Measurements from ENCODE around the gene SLC39A11. TPM values are rescaled to one million over a fixed set of nuclear protein-coding genes. Genes with fewer than 3 reads are reported as not detected.

The SLC39A11 gene
- total and polyA plus RNA-seq, 2 of the 13 experiments (the other 11 are each of a cell fraction or from before 2014, with no cell fraction given): 17.2 to 31.5 TPM

GRCh38 chr17:72797142-72797541 lies 295.3 kb downstream of the SLC39A11 start:
- H3K9ac ChIP-seq (ENCODE audit: insufficient read depth, low read depth, low read length): no peak overlapping the region
- in situ Hi-C loops (cut with HindIII; ENCODE audit: extremely low pct_ligation_motif_present, low pct_unique_long_range_greater_than_20kb) (no loop called here), intact Hi-C loops (cut with micrococcal nuclease; ENCODE audit: unreplicated experiment) (no loop called here)
- H4K20me1 ChIP-seq (ENCODE audit: insufficient read depth, low read length): no peaks in the 10 kb centered on the region
- no peaks in the 10 kb centered on the region for H3K27me3 ChIP-seq (ENCODE audit: control insufficient read depth in 1 of 2, insufficient read depth in 2 of 2, low read length in 2 of 2)
- no peaks in the 10 kb centered on the region for H3K36me3 ChIP-seq (replicated peaks in 1 of 2; ENCODE audit: control insufficient read depth in 1 of 2, insufficient read depth in 2 of 2, low read length in 2 of 2)
- FAIRE-seq (no peak), ATAC-seq (no peak), DNase-seq (ENCODE audit: low spot score) (no peak)
- H3K4me3 ChIP-seq (replicated peaks in 1 of 3; ENCODE audit: insufficient read depth in 1 of 3, low read depth in 2 of 3, low read length in 3 of 3): no peak overlapping the region
- no peak overlapping the region for H3K27ac ChIP-seq (ENCODE audit: extremely low read length, insufficient read depth, low read length)
- no peak overlapping the region for H2AFZ ChIP-seq (ENCODE audit: low read length)
- H3K9me3 ChIP-seq (ENCODE audit: low read length): peaks cover 19% of the 10 kb centered on the region
- no peaks in the 10 kb centered on the region for H3K4me1 ChIP-seq (ENCODE audit: insufficient read depth, low read length)
- BruUV-seq (replicated peaks): no TSS peak
- ChIA-PET POLR2A (no interaction called here), CTCF (ENCODE audit: low intra/inter-chr PET ratio, low total read pairs) (no interaction called here)
- TF ChIP-seq THYN1 (CRISPR knock-in tag; IDR thresholded peaks at IDR 0.05; ENCODE audit: borderline replicate concordance, low read depth) (no peak), ZBTB40 (IDR thresholded peaks at IDR 0.05) (no peak), ZBTB40 (CRISPR knock-in tag; IDR thresholded peaks at IDR 0.05) (no peak), ZNF121 (CRISPR knock-in tag; IDR thresholded peaks at IDR 0.05) (no peak), ZBTB46 (CRISPR knock-in tag; IDR thresholded peaks at IDR 0.05; ENCODE audit: borderline replicate concordance) (no peak), ZNF629 (CRISPR knock-in tag; conservative IDR thresholded peaks at IDR 0.05) (peak; percentile 73), CCDC6 (CRISPR knock-in tag; IDR thresholded peaks at IDR 0.05) (no peak), CREB1 (IDR thresholded peaks at IDR 0.05) (no peak), CREB1 (CRISPR knock-in tag; IDR thresholded peaks at IDR 0.05) (no peak)
- H3K4me2 ChIP-seq (ENCODE audit: low read depth, low read length): no peak overlapping the region
- WGBS (ENCODE audit: low lambda C conversion rate): 94% methylated on average over 2 of the region's 2 CpGs
- H3K79me2 ChIP-seq (ENCODE audit: insufficient read depth, low read length): no peaks in the 10 kb centered on the region

All from HepG2 (cell line).